Measurements from ENCODE around the gene TMEM185B. TPM values are rescaled to one million over a fixed set of nuclear protein-coding genes. Genes with fewer than 3 reads are reported as not detected.
"Not testable (repeated sequence)": the region's sequence is repeated elsewhere in the genome, so short reads cannot be mapped to it uniquely, and the experiment has no call there.

The TMEM185B gene
- total RNA-seq, 1 donor from 2014 or later, result 20.8 TPM

GRCh38 chr2:120204945-120205670 is 18.1 kb downstream of the TMEM185B start:
- no peak for DNase-seq (ENCODE audit: low read depth)
- H3K27me3 ChIP-seq (ENCODE audit: control insufficient read depth, insufficient read depth, low read length), result no peaks in the 10 kb centered on the region
- H3K4me3 ChIP-seq (ENCODE audit: low read depth, low read length), result no peak overlapping the region
- H3K36me3 ChIP-seq (ENCODE audit: control insufficient read depth, insufficient read depth, low read length), result no peaks in the 10 kb centered on the region
- no peak for TF ChIP-seq CTCF (IDR thresholded peaks at IDR 0.05; ENCODE audit: insufficient read depth, low read length, severe bottlenecking)
- FAIRE-seq, result no peak

DNA sequence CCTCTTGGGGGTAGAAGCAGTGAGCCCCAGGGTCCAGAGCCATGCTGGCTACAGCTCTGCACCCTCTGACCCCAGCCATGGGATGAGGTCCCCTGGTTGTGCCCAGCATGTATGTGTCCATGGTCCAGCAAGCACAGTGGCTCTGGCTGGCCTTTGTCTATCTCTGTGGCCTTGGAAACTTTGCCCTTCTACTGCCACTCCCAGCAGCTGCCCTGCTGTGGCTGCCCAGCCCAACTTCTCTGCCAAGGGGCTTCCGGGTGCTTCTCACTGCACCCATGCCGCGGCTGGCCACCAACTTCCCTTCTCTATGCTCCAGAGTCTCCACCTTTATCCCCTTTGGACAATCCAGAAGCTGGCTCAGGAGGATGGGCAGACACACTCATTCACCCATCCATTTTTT is 18.8 kb downstream of the TMEM185B start:
- no peak for TF ChIP-seq CTCF (IDR thresholded peaks at IDR 0.05; ENCODE audit: insufficient read depth, low read length, severe bottlenecking)
- no peak for FAIRE-seq
- Histone ChIP-seq H3K4me3 (ENCODE audit: low read depth, low read length) (no peak overlapping the region), H3K27me3 (ENCODE audit: control insufficient read depth, insufficient read depth, low read length) (no peaks in the 10 kb centered on the region), H3K36me3 (ENCODE audit: control insufficient read depth, insufficient read depth, low read length) (no peaks in the 10 kb centered on the region)
- no peak for DNase-seq (ENCODE audit: low read depth)

DNA sequence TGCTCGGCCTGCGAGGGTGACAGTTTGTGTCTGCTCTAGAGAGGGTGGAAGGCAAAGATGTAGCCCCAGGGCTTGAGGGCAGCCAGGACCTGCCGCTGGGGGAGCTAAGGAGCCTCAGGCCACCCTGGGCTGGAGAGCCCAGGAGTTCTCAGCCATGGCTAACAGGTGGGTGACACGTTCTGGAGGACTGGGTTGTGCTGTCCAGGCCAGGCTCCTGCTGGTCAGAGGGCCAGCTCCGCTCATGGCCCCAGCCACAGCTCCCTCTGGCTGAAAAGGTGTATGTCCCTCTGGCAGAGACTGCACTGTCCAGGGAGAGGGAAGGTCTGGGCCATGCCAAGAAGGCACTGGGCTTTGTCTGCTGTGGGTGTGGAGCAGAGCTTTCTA is 19.2 kb downstream of the TMEM185B start:
- DNase-seq (ENCODE audit: low read depth), result no peak
- no peaks in the 10 kb centered on the region for H3K36me3 ChIP-seq (ENCODE audit: control insufficient read depth, insufficient read depth, low read length)
- H3K27me3 ChIP-seq (ENCODE audit: control insufficient read depth, insufficient read depth, low read length), result no peaks in the 10 kb centered on the region
- TF ChIP-seq CTCF (IDR thresholded peaks at IDR 0.05; ENCODE audit: insufficient read depth, low read length, severe bottlenecking), result no peak
- H3K4me3 ChIP-seq (ENCODE audit: low read depth, low read length), result no peak overlapping the region
- no peak for FAIRE-seq

GRCh38 chr2:120203251-120204021 is 19.8 kb downstream of the TMEM185B start:
- H3K4me3 ChIP-seq (ENCODE audit: low read depth, low read length), result no peak overlapping the region
- FAIRE-seq, result no peak
- TF ChIP-seq CTCF (IDR thresholded peaks at IDR 0.05; ENCODE audit: insufficient read depth, low read length, severe bottlenecking), result no peak
- no peak for DNase-seq (ENCODE audit: low read depth)
- no peaks in the 10 kb centered on the region for H3K27me3 ChIP-seq (ENCODE audit: control insufficient read depth, insufficient read depth, low read length)
- no peaks in the 10 kb centered on the region for H3K36me3 ChIP-seq (ENCODE audit: control insufficient read depth, insufficient read depth, low read length)

GRCh38 chr2:120199817-120200459 is 23.3 kb downstream of the TMEM185B start:
- H3K36me3 ChIP-seq (ENCODE audit: control insufficient read depth, insufficient read depth, low read length); DNase-seq (ENCODE audit: low read depth); H3K4me3 ChIP-seq (ENCODE audit: low read depth, low read length); FAIRE-seq; H3K27me3 ChIP-seq (ENCODE audit: control insufficient read depth, insufficient read depth, low read length): not testable (repeated sequence)

GRCh38 chr2:120195553-120195952 is 27.6 kb downstream of the TMEM185B start:
- DNase-seq (ENCODE audit: low read depth) (no peak), FAIRE-seq (no peak)
- no peaks in the 10 kb centered on the region for H3K27me3 ChIP-seq (ENCODE audit: control insufficient read depth, insufficient read depth, low read length)
- TF ChIP-seq CTCF (IDR thresholded peaks at IDR 0.05; ENCODE audit: insufficient read depth, low read length, severe bottlenecking), result no peak
- H3K4me3 ChIP-seq (ENCODE audit: low read depth, low read length), result no peak overlapping the region
- no peaks in the 10 kb centered on the region for H3K36me3 ChIP-seq (ENCODE audit: control insufficient read depth, insufficient read depth, low read length)
